Naive thymus-derived CD4-positive, alpha-beta T cell (primary cell): Measurements from ENCODE around the gene UNC45A. TPM values are rescaled to one million over a fixed set of nuclear protein-coding genes. Genes with fewer than 3 reads are reported as not detected.

Experiments used
- ATAC-seq: fragments of 150-1000 bp; cut with Tn5 transposase; 2 replicates; pipeline ENCODE4 v1.10.0; 2021; ENCODE audit warnings: mild to moderate bottlenecking, moderate library complexity
- CTCF ChIA-PET: fragments of 350-600 bp; sonication (Branson Sonifier 250); formaldehyde crosslinking; loops from one replicate; lab custom pipeline; 2021; ENCODE audit warnings: antibody characterized with exemption; lab: Charles Lee
- POLR2A ChIA-PET: fragments of 350-600 bp; sonication (Branson Sonifier 250); formaldehyde crosslinking; loops from one replicate; lab custom pipeline; 2021; ENCODE audit warnings: antibody characterized with exemption, inconsistent platforms; lab: Charles Lee
- DNase-seq, 9 donors: peaks; one replicate each; pipeline versions ENCODE4 v3.0.0 to v3.0.0-alpha.2; 2020 to 2022; ENCODE audit warnings: mixed read lengths in 1 of 9
- H3K27ac ChIP-seq: one replicate; pipeline ENCODE4 v1.7.0; 2013; ENCODE audit warnings: mild to moderate bottlenecking, low read depth, low read length, moderate library complexity
- H3K27me3 ChIP-seq, 2 donors: one replicate each; pipeline ENCODE4 v1.7.0; 2013; ENCODE audit warnings: low read length in 2 of 2, mild to moderate bottlenecking in 2 of 2, moderate library complexity in 2 of 2; ENCODE audit not compliant: control insufficient read depth in 2 of 2, insufficient read depth in 2 of 2
- H3K36me3 ChIP-seq, 3 experiments: 1 replicate in 2 of 3; 2 replicates in 1 of 3; pipeline ENCODE4 v1.7.0; 2013; ENCODE audit warnings: low read length in 3 of 3, mild to moderate bottlenecking in 3 of 3, moderate library complexity in 1 of 3; ENCODE audit not compliant: insufficient read depth in 3 of 3, control insufficient read depth in 2 of 3
- H3K4me1 ChIP-seq, 2 donors: one replicate each; pipeline ENCODE4 v1.7.0; 2013; ENCODE audit warnings: low read length in 2 of 2, mild to moderate bottlenecking in 2 of 2, moderate library complexity in 1 of 2; ENCODE audit not compliant: control insufficient read depth in 2 of 2, insufficient read depth in 2 of 2
- H3K4me3 ChIP-seq: 2 replicates; pipeline ENCODE4 v1.7.0; 2013; ENCODE audit warnings: mild to moderate bottlenecking, low read length
- H3K9me3 ChIP-seq, 3 experiments: 1 replicate in 2 of 3; 2 replicates in 1 of 3; pipeline ENCODE4 v1.7.0; 2013; ENCODE audit warnings: low read length in 3 of 3; ENCODE audit not compliant: control insufficient read depth in 2 of 3
- H3K27ac Mint-ChIP-seq, 9 donors: one replicate each; pipeline ENCODE4 v1.8.0; 2020 to 2022; ENCODE audit warnings: mixed read lengths in 9 of 9, mild to moderate bottlenecking in 8 of 9, moderate library complexity in 5 of 9, inconsistent platforms in 2 of 9
- H3K27me3 Mint-ChIP-seq, 5 donors: one replicate each; pipeline ENCODE4 v1.8.0; 2021 to 2022; ENCODE audit warnings: mixed read lengths in 5 of 5, mild to moderate bottlenecking in 1 of 5
- H3K36me3 Mint-ChIP-seq, 5 donors: one replicate each; pipeline ENCODE4 v1.8.0; 2020 to 2022; ENCODE audit warnings: mixed read lengths in 5 of 5, mild to moderate bottlenecking in 3 of 5, inconsistent platforms in 1 of 5
- H3K4me1 Mint-ChIP-seq, 7 donors: one replicate each; pipeline ENCODE4 v1.8.0; 2020 to 2022; ENCODE audit warnings: mixed read lengths in 7 of 7, mild to moderate bottlenecking in 3 of 7, inconsistent platforms in 1 of 7
- H3K4me3 Mint-ChIP-seq, 10 donors: one replicate each; pipeline ENCODE4 v1.8.0; 2020 to 2022; ENCODE audit warnings: mild to moderate bottlenecking in 10 of 10, mixed read lengths in 10 of 10, moderate library complexity in 6 of 10, inconsistent platforms in 2 of 10
- H3K9me3 Mint-ChIP-seq, 11 donors: one replicate each; pipeline ENCODE4 v1.8.0; 2020 to 2022; ENCODE audit warnings: mixed read lengths in 11 of 11, mild to moderate bottlenecking in 4 of 11, inconsistent platforms in 1 of 11, moderate library complexity in 1 of 11
- intact Hi-C, 2 donors: fragments of 100-400 bp; cut with micrococcal nuclease; formaldehyde crosslinking; loops; one replicate each; pipeline ENCODE4 v1.15.1; 2023
- polyA plus RNA-seq, 2 donors: library from polyadenylated mRNA; unstranded; fragments of 300-500 nt; fragmentation: Illumina TruSeq; gene quantifications; one replicate each; pipeline ENCODE4 v1.2.3, GENCODE V29; 2021
- total RNA-seq, 6 experiments: library from RNA in 5 of 6; stranded (reverse) in 5 of 6; gene quantifications; 1 replicate in 5 of 6; 2 replicates in 1 of 6; pipeline ENCODE4 v1.2.3 and lab custom pipeline; 2021 to 2026

Gene UNC45A
- total and polyA plus RNA-seq, 7 experiments from 2014 or later, result 34.2 to 75.1 (median 62.0) TPM

- Histone ChIP-seq H3K27ac (peak overlapping the region; percentile 98), H3K27me3 (no peaks in the 10 kb centered on the region), H3K9me3 (no peaks in the 10 kb centered on the region), H3K36me3 (peaks cover 0 to 47% (median 4%) of the 10 kb centered on the region in 3 experiments), H3K4me1 (peaks cover 10 to 15% of the 10 kb centered on the region in 2 donors), H3K4me3 (peak overlapping the region; percentile 100)
- CTCF ChIA-PET, result interaction anchor here (2.6 to 7.7 kb wide), 2 partner anchors 22 to 79 kb away, joined by 12 to 67 read pairs; partner anchors contain the start of genes HDDC3 and UNC45A
- H3K27ac Mint-ChIP-seq, result peak overlapping the region; percentile 76 to 96 (median 94)
- H3K9me3 Mint-ChIP-seq, result no peaks in the 10 kb centered on the region
- DNase-seq (no peak), ATAC-seq (no peak)
- H3K27me3 Mint-ChIP-seq, result no peaks in the 10 kb centered on the region
- POLR2A ChIA-PET, result interaction anchor here (0.7 to 9.2 kb wide), 9 partner anchors 8 to 51 kb away, joined by 3 to 119 read pairs (median 4); partner anchors contain the start of genes HDDC3, MAN2A2 and UNC45A
- peak overlapping the region; percentile 81 to 90 (median 87) for H3K4me3 Mint-ChIP-seq
- intact Hi-C loops, result loop anchor here (1.0 to 10.0 kb wide), 5 partner anchors 19 to 901 kb away; partner anchors contain the start of genes PRC1 (in 2 of the 2), UNC45A (in 2 of the 2), BLM (in 1 of the 2) and SLCO3A1 (in 1 of the 2)
- peaks cover 0 to 24% (median 13%) of the 10 kb centered on the region in 7 donors for H3K4me1 Mint-ChIP-seq
- H3K36me3 Mint-ChIP-seq, result peaks cover 0 to 22% (median 4%) of the 10 kb centered on the region in 5 donors
Observed at GRCh38 chr15:90953947-90954711, 19.0 kb downstream of the UNC45A start.

GRCh38 chr15:90954712-90955623 lies 19.9 kb downstream of the UNC45A start, which contains the start of gene RCCD1:
RCCD1 (plus strand) TSS chr15:90954884; CDS start chr15:90956735, 1,851 bp downstream.
- Mint-ChIP-seq H3K27me3 (no peaks in the 10 kb centered on the region), H3K4me1 (peaks cover 6 to 24% (median 12%) of the 10 kb centered on the region in 7 donors), H3K9me3 (no peaks in the 10 kb centered on the region), H3K36me3 (peaks cover 0 to 26% (median 4%) of the 10 kb centered on the region in 5 donors), H3K27ac (peak within 1 kb of the TSS; percentile 76 to 96 (median 94)), H3K4me3 (peak within 1 kb of the TSS; percentile 81 to 90 (median 87))
- intact Hi-C loops, result loop anchor here (1.0 to 10.0 kb wide), 6 partner anchors 20 to 900 kb away; partner anchors contain the start of genes PRC1 (in 2 of the 2), UNC45A (in 2 of the 2), BLM (in 1 of the 2) and SLCO3A1 (in 1 of the 2)
- peaks cover 10 to 15% of the 10 kb centered on the region in 2 donors for H3K4me1 ChIP-seq
- H3K4me3 ChIP-seq, result peak within 1 kb of the TSS; percentile 100
- ChIA-PET POLR2A (interaction anchor here (1.0 to 9.2 kb wide), 9 partner anchors 8 to 67 kb away, joined by 3 to 119 read pairs (median 4); partner anchors contain the start of genes HDDC3, MAN2A2 and UNC45A), CTCF (interaction anchor here (2.6 to 7.7 kb wide), 3 partner anchors 22 to 94 kb away, joined by 12 to 67 read pairs (median 13); partner anchors contain the start of genes HDDC3 and UNC45A)
- DNase-seq (peak; percentile 67 to 90 (median 85)), ATAC-seq (peak; percentile 98)
- no peaks in the 10 kb centered on the region for H3K9me3 ChIP-seq
- H3K27ac ChIP-seq, result peak within 1 kb of the TSS; percentile 98
- peaks cover 0 to 42% (median 0%) of the 10 kb centered on the region in 3 experiments for H3K36me3 ChIP-seq
- H3K27me3 ChIP-seq, result no peaks in the 10 kb centered on the region

GRCh38 chr15:90955624-90956273 lies 20.7 kb downstream of the UNC45A start:
- Mint-ChIP-seq H3K4me3 (peak overlapping the region; percentile 71 to 90 (median 86)), H3K36me3 (peaks cover 0 to 29% (median 4%) of the 10 kb centered on the region in 5 donors), H3K9me3 (no peaks in the 10 kb centered on the region), H3K4me1 (peaks cover 6 to 24% (median 12%) of the 10 kb centered on the region in 7 donors), H3K27me3 (no peaks in the 10 kb centered on the region), H3K27ac (peak overlapping the region in 6 of 9 donors; percentile 21 to 96 (median 67))
- no peak overlapping the region for H3K27ac ChIP-seq
- intact Hi-C loops, result loop anchor here (1.0 to 10.0 kb wide), 5 partner anchors 67 to 899 kb away; partner anchors contain the start of genes SLCO3A1 (in 1 of the 2) and VPS33B (in 1 of the 2)
- H3K4me3 ChIP-seq, result peak overlapping the region; percentile 100
- peaks cover 10 to 15% of the 10 kb centered on the region in 2 donors for H3K4me1 ChIP-seq
- no peaks in the 10 kb centered on the region for H3K9me3 ChIP-seq
- DNase-seq (no peak), ATAC-seq (no peak)
- no peaks in the 10 kb centered on the region for H3K27me3 ChIP-seq
- H3K36me3 ChIP-seq, result peaks cover 0 to 41% (median 0%) of the 10 kb centered on the region in 3 experiments
- ChIA-PET CTCF (interaction anchor here (2.6 to 7.7 kb wide), 3 partner anchors 23 to 94 kb away, joined by 12 to 67 read pairs (median 13); partner anchors contain the start of genes HDDC3 and UNC45A), POLR2A (interaction anchor here (1.1 to 9.2 kb wide), 4 partner anchors 22 to 74 kb away, joined by 3 to 119 read pairs (median 4); partner anchors contain the start of genes HDDC3, MAN2A2 and UNC45A)

GRCh38 chr15:90956274-90957030 lies 21.4 kb downstream of the UNC45A start:
- peak overlapping the region in 5 of 9 donors; percentile 14 to 96 (median 47) for H3K27ac Mint-ChIP-seq
- H3K27me3 ChIP-seq, result no peaks in the 10 kb centered on the region

More at GRCh38 chr15:90956274-90957030, 21.4 kb downstream of the UNC45A start:
- H3K4me1 ChIP-seq, result peaks cover 10 to 15% of the 10 kb centered on the region in 2 donors
- no peaks in the 10 kb centered on the region for H3K9me3 ChIP-seq
- peak overlapping the region; percentile 19 for H3K4me3 ChIP-seq
- H3K36me3 ChIP-seq, result peaks cover 0 to 41% (median 0%) of the 10 kb centered on the region in 3 experiments
- Mint-ChIP-seq H3K36me3 (peaks cover 5 to 31% (median 10%) of the 10 kb centered on the region in 5 donors), H3K4me3 (peak overlapping the region; percentile 45 to 88 (median 78)), H3K4me1 (peaks cover 6 to 24% (median 12%) of the 10 kb centered on the region in 7 donors), H3K27me3 (no peaks in the 10 kb centered on the region), H3K9me3 (no peaks in the 10 kb centered on the region)
- CTCF ChIA-PET, result interaction anchor here (1.0 to 7.7 kb wide), 4 partner anchors 18 to 93 kb away, joined by 4 to 67 read pairs (median 12); partner anchors contain the start of genes HDDC3 and UNC45A
- POLR2A ChIA-PET, result interaction anchor here (0.5 to 9.2 kb wide), 4 partner anchors 23 to 237 kb away, joined by 3 to 119 read pairs (median 3); partner anchors contain the start of genes HDDC3 and UNC45A
- ATAC-seq (peak; percentile 23), DNase-seq (peak; percentile 10 to 74 (median 48))
- intact Hi-C loops, result loop anchor here (1.0 to 10.0 kb wide), 4 partner anchors 77 to 898 kb away; partner anchors contain the start of gene SLCO3A1 (in 1 of the 2)
- peak overlapping the region; percentile 31 for H3K27ac ChIP-seq
